Motor neuron (in vitro differentiated cells): ENCODE results near the gene GPR26. TPM values are rescaled to one million over a fixed set of nuclear protein-coding genes. Genes with fewer than 3 reads are reported as not detected.

Experiments
- ATAC-seq, 8 experiments: fragments of 200-7000 bp; cut with Tn5 transposase; replicated peaks in 6 of 8; 2 replicates each; pipeline ENCODE4 v1.8.0; 2021; ENCODE audit warnings: mild to moderate bottlenecking in 8 of 8, moderate library complexity in 8 of 8
- H3K27ac ChIP-seq, 2 donors: fragments of 250-450 bp; sonication (Bioruptor Pico); 2 replicates each; pipeline ENCODE4 v1.9.0; 2021; ENCODE audit warnings: antibody characterized with exemption in 2 of 2, mild to moderate bottlenecking in 2 of 2, moderate library complexity in 1 of 2
- H3K4me1 ChIP-seq, 2 donors: fragments of 250-450 bp; sonication (Bioruptor Pico); replicated peaks in 1 of 2; 2 replicates each; pipeline ENCODE4 v1.6.1; 2021; ENCODE audit warnings: antibody characterized with exemption in 2 of 2, mild to moderate bottlenecking in 2 of 2, moderate library complexity in 1 of 2
- H3K4me3 ChIP-seq, 5 donors: fragments of 250-450 bp; sonication (Bioruptor Pico); 2 replicates each; pipeline ENCODE4 v1.9.0; 2021; ENCODE audit warnings: antibody characterized with exemption in 5 of 5, mild to moderate bottlenecking in 5 of 5, moderate library complexity in 4 of 5
- WGBS, 10 experiments: fragments of 450-650 bp; shearing (Covaris generic); methylation state at CpG; one replicate each; pipeline ENCODE4 v1.0.0; 2022; 5-methylcytosine and 5-hydroxymethylcytosine counted together
- in situ Hi-C, 9 experiments: fragments of 400-800 bp; cut with MboI; loops; one replicate each; pipeline ENCODE4 v1.15.0; 2021; ENCODE audit warnings: low sequenced_read_pairs in 9 of 9, low pct_unique_long_range_greater_than_20kb in 2 of 9; ENCODE audit not compliant: unreplicated experiment in 9 of 9
- total RNA-seq, 8 experiments: library from RNA; unstranded; fragments of 300-600 nt; gene quantifications; 2 replicates each; pipeline versions ENCODE4 v1.2.3 to v1.2.4, GENCODE V29; 2022

GPR26 gene
- total RNA-seq, result under 1 TPM; 0.04 to 0.36 (median 0.14) TPM

- WGBS, 10 experiments, result 5 to 77% (median 28%) methylated on average over 2 to 32 of the region's 101 CpGs; no CpG with 5 or more reads in 2 of the 10 experiments
- in situ Hi-C loops, result no loop called here
- ATAC-seq, result peak in 6 of 8 experiments; percentile 29 to 57 (median 42)
- peak within 1 kb of the TSS; percentile 28 to 37 (median 31) for H3K4me3 ChIP-seq
- H3K27ac ChIP-seq, result no peak within 1 kb of the TSS
- peaks cover 0 to 4% of the 10 kb centered on the region in 2 donors for H3K4me1 ChIP-seq
Observed at GRCh38 chr10:123666318-123667236, at the start of gene GPR26. Gene GPR26, plus strand, starts transcription at chr10:123666355. Its CDS starts 53 bp downstream, at chr10:123666408.

GRCh38 chr10:123618224-123618623 lies 47.9 kb upstream of the GPR26 start:
- H3K4me1 ChIP-seq, result no peaks in the 10 kb centered on the region
- no peak overlapping the region for H3K27ac ChIP-seq
- no peak overlapping the region for H3K4me3 ChIP-seq
- ATAC-seq, result no peak
- in situ Hi-C loops, result no loop called here

GRCh38 chr10:123619067-123619855 lies 46.9 kb upstream of the GPR26 start:
- no peak for ATAC-seq
- WGBS, 10 experiments, result 60 to 100% (median 76%) methylated on average over 1 to 6 of the region's 8 CpGs; no CpG with 5 or more reads in 4 of the 10 experiments
- in situ Hi-C loops, result no loop called here
- no peak overlapping the region for H3K4me3 ChIP-seq
- H3K27ac ChIP-seq, result no peak overlapping the region
- H3K4me1 ChIP-seq, result no peaks in the 10 kb centered on the region

GRCh38 chr10:123620621-123621020 lies 45.5 kb upstream of the GPR26 start:
- Histone ChIP-seq H3K27ac (no peak overlapping the region), H3K4me3 (no peak overlapping the region), H3K4me1 (no peaks in the 10 kb centered on the region)
- 28 to 81% (median 60%) methylated on average over 3 to 7 of the region's 9 CpGs; no CpG with 5 or more reads in 6 of the 10 experiments for whole genome bisulfite sequencing, 10 experiments
- in situ Hi-C loops, result no loop called here
- no peak for ATAC-seq

- in situ Hi-C loops, result no loop called here
- no peak overlapping the region for H3K4me3 ChIP-seq
- no peak overlapping the region for H3K27ac ChIP-seq
- no peak for ATAC-seq
- 11 to 100% (median 40%) methylated on average over 1 to 2 of the region's 2 CpGs; no CpG with 5 or more reads in 2 of the 10 experiments for WGBS, 10 experiments
- H3K4me1 ChIP-seq, result no peaks in the 10 kb centered on the region
Observed at GRCh38 chr10:123621492-123621891, 44.7 kb upstream of the GPR26 start.

GRCh38 chr10:123621916-123622315 lies 44.2 kb upstream of the GPR26 start:
- 0 to 80% (median 52%) methylated on average over 1 to 2 of the region's 2 CpGs; no CpG with 5 or more reads in 1 of the 10 experiments for WGBS, 10 experiments
- no peak overlapping the region for H3K4me3 ChIP-seq
- in situ Hi-C loops, result no loop called here
- ATAC-seq, result no peak
- no peak overlapping the region for H3K27ac ChIP-seq
- no peaks in the 10 kb centered on the region for H3K4me1 ChIP-seq

- Histone ChIP-seq H3K4me3 (no peak overlapping the region), H3K4me1 (no peaks in the 10 kb centered on the region), H3K27ac (no peak overlapping the region)
- in situ Hi-C loops, result no loop called here
- ATAC-seq, result no peak
- WGBS, 10 experiments, result 0 to 100% (median 43%) methylated on average over 1 to 3 of the region's 3 CpGs; no CpG with 5 or more reads in 3 of the 10 experiments
Observed at GRCh38 chr10:123622381-123622780, 43.8 kb upstream of the GPR26 start.

- H3K27ac ChIP-seq, result no peak overlapping the region
- in situ Hi-C loops, result no loop called here
- H3K4me3 ChIP-seq, result no peak overlapping the region
- H3K4me1 ChIP-seq, result no peaks in the 10 kb centered on the region
- no peak for ATAC-seq
- 43 to 86% (median 80%) methylated on average over 1 to 2 of the region's 2 CpGs; no CpG with 5 or more reads in 5 of the 10 experiments for WGBS, 10 experiments
Observed at GRCh38 chr10:123624086-123624485, 42.1 kb upstream of the GPR26 start.

GRCh38 chr10:123633106-123633505 lies 33.0 kb upstream of the GPR26 start:
- Histone ChIP-seq H3K27ac (no peak overlapping the region), H3K4me3 (no peak overlapping the region), H3K4me1 (no peaks in the 10 kb centered on the region)
- WGBS, 10 experiments, result 51 to 100% (median 80%) methylated on average over 1 to 3 of the region's 3 CpGs; no CpG with 5 or more reads in 5 of the 10 experiments
- ATAC-seq, result no peak
- in situ Hi-C loops, result no loop called here

- in situ Hi-C loops, result no loop called here
- 11 to 100% (median 37%) methylated on average over 1 to 5 of the region's 5 CpGs; no CpG with 5 or more reads in 4 of the 10 experiments for WGBS, 10 experiments
- Histone ChIP-seq H3K4me1 (no peaks in the 10 kb centered on the region), H3K27ac (no peak overlapping the region), H3K4me3 (no peak overlapping the region)
- ATAC-seq, result no peak
Observed at GRCh38 chr10:123633636-123634035, 32.5 kb upstream of the GPR26 start.

- H3K27ac ChIP-seq, result no peak overlapping the region
- whole genome bisulfite sequencing, 10 experiments, result 49 to 100% (median 73%) methylated on average over 1 to 6 of the region's 6 CpGs; no CpG with 5 or more reads in 4 of the 10 experiments
- no peak overlapping the region for H3K4me3 ChIP-seq
- in situ Hi-C loops, result no loop called here
- H3K4me1 ChIP-seq, result no peaks in the 10 kb centered on the region
- no peak for ATAC-seq
Observed at GRCh38 chr10:123634221-123634620, 31.9 kb upstream of the GPR26 start.

- WGBS, 10 experiments, result 10 to 100% (median 67%) methylated on average over 1 to 5 of the region's 5 CpGs; no CpG with 5 or more reads in 4 of the 10 experiments
- Histone ChIP-seq H3K4me3 (no peak overlapping the region), H3K27ac (no peak overlapping the region), H3K4me1 (peaks cover 0 to 4% of the 10 kb centered on the region in 2 donors)
- ATAC-seq, result no peak
- in situ Hi-C loops, result no loop called here
Observed at GRCh38 chr10:123635131-123635530, 31.0 kb upstream of the GPR26 start.

GRCh38 chr10:123635745-123636144 lies 30.4 kb upstream of the GPR26 start:
- in situ Hi-C loops, result no loop called here
- no peak overlapping the region for H3K27ac ChIP-seq
- H3K4me3 ChIP-seq, result no peak overlapping the region
- H3K4me1 ChIP-seq, result peaks cover 0 to 4% of the 10 kb centered on the region in 2 donors
- ATAC-seq, result no peak
- 0 to 22% (median 0%) methylated on average over 1 to 2 of the region's 2 CpGs; no CpG with 5 or more reads in 2 of the 10 experiments for WGBS, 10 experiments
